Measurements from ENCODE around the gene THAP4. TPM values are rescaled to one million over a fixed set of nuclear protein-coding genes. Genes with fewer than 3 reads are reported as not detected.

THAP4 gene
- total RNA-seq, 1 experiment from 2014 or later, result 71.2 TPM

DNA sequence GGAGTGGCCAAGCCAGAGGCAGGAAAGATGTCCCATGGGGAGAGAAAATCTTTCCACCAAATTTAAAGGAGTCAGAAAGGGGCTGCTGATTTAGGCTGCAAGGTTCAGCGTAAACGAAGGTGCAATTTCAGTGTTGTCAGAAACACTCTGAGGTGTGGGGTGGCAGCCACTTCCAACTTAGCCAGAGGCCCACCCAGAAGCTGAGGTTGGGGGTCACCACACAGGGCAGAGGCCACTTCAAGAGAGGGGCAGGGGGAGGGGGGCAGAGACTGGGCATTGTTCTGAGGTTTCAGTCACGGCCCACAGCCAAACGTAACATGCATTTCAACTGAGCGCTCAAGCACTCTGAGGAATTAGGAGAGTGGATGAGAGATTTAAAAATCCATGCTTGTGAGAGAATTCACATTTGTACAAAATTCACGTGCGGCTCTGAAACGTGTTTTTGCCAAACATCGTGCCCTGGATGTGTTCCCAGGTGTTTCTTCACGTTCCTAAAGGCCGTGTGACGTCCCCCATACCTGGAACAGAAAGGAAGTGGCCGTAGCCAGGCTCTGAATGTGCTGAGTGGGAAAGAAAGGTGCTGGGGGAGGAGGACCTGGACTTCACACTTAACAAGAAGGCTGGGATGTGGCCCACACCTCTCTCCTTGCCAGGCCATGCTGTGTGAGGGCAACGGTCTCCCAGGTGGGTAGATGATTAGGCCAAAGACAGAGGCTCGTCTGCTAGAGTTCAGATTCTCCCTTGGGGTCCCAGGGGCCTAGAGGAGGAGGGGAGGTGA lies 97.9 kb downstream of the THAP4 start:
- no peaks in the 10 kb centered on the region for H4K20me1 ChIP-seq (ENCODE audit: insufficient read depth)
- H2AFZ ChIP-seq (ENCODE audit: low read depth, low read length, poor library complexity, severe bottlenecking), result no peak overlapping the region
- CTCF ChIA-PET, result no interaction called here
- DNase-seq (ENCODE audit: low read depth, low spot score) (no peak), ATAC-seq (no peak)
- RAD21 ChIA-PET (ENCODE audit: low non-redundant PET in 1 of 2, low total read pairs in 2 of 2, uncharacterized antibody in 2 of 2, unreplicated experiment in 2 of 2), result no interaction called here
- no TSS peak for BruUV-seq (replicated peaks)
- no peaks in the 10 kb centered on the region for H3K9me3 ChIP-seq (ENCODE audit: control insufficient read depth in 1 of 2, insufficient read depth in 1 of 2, low read depth in 1 of 2, low read length in 2 of 2)
- no peaks in the 10 kb centered on the region for H3K9me2 ChIP-seq (ENCODE audit: insufficient read depth)
- peaks cover 7 to 19% of the 10 kb centered on the region in 2 experiments for H3K4me1 ChIP-seq (ENCODE audit: control insufficient read depth in 1 of 2, insufficient read depth in 2 of 2, low read length in 2 of 2)
- H3K36me3 ChIP-seq (ENCODE audit: control insufficient read depth in 1 of 2, insufficient read depth in 2 of 2, low read length in 2 of 2), result no peaks in the 10 kb centered on the region
- no peak overlapping the region for H3K9ac ChIP-seq (ENCODE audit: low read length)
- H3K79me2 ChIP-seq (ENCODE audit: insufficient read depth, low read length), result no peaks in the 10 kb centered on the region
- no peak overlapping the region for H3K27ac ChIP-seq (ENCODE audit: low read depth, low read length)
- H3K4me2 ChIP-seq (ENCODE audit: low read length), result no peak overlapping the region
- TF ChIP-seq SIN3A (IDR thresholded peaks at IDR 0.05; ENCODE audit: low read depth), result no peak
- no peak for TF ChIP-seq JUND (IDR thresholded peaks at IDR 0.05)
- TF ChIP-seq, protein P1, sequence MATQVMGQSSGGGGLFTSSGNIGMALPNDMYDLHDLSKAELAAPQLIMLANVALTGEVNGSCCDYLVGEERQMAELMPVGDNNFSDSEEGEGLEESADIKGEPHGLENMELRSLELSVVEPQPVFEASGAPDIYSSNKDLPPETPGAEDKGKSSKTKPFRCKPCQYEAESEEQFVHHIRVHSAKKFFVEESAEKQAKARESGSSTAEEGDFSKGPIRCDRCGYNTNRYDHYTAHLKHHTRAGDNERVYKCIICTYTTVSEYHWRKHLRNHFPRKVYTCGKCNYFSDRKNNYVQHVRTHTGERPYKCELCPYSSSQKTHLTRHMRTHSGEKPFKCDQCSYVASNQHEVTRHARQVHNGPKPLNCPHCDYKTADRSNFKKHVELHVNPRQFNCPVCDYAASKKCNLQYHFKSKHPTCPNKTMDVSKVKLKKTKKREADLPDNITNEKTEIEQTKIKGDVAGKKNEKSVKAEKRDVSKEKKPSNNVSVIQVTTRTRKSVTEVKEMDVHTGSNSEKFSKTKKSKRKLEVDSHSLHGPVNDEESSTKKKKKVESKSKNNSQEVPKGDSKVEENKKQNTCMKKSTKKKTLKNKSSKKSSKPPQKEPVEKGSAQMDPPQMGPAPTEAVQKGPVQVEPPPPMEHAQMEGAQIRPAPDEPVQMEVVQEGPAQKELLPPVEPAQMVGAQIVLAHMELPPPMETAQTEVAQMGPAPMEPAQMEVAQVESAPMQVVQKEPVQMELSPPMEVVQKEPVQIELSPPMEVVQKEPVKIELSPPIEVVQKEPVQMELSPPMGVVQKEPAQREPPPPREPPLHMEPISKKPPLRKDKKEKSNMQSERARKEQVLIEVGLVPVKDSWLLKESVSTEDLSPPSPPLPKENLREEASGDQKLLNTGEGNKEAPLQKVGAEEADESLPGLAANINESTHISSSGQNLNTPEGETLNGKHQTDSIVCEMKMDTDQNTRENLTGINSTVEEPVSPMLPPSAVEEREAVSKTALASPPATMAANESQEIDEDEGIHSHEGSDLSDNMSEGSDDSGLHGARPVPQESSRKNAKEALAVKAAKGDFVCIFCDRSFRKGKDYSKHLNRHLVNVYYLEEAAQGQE (IDR thresholded peaks at IDR 0.05; ENCODE audit: low read depth), result no peak
- TF ChIP-seq ZFX (IDR thresholded peaks at IDR 0.05), result no peak
- intact Hi-C loops (cut with micrococcal nuclease), result no loop called here
- no peak overlapping the region for H3K4me3 ChIP-seq (replicated peaks in 1 of 2; ENCODE audit: low read depth in 1 of 2, low read length in 2 of 2)
- POLR2A ChIA-PET, result no interaction called here
- H3K27me3 ChIP-seq (ENCODE audit: insufficient read depth, low read length), result no peaks in the 10 kb centered on the region

All from HCT116 (cell line).